Urinary bladder (tissue), 4 donors: Measurements from ENCODE around the gene IL10RB. TPM values are rescaled to one million over a fixed set of nuclear protein-coding genes. Genes with fewer than 3 reads are reported as not detected.
"Not testable (repeated sequence)": the region's sequence is repeated elsewhere in the genome, so short reads cannot be mapped to it uniquely, and the experiment has no call there.

Experiments used
- DNase-seq: peaks from one replicate; pipeline ENCODE4 v3.0.0-alpha.2; 2015; ENCODE audit errors: extremely low spot score
- H3K27ac ChIP-seq: one replicate; pipeline ENCODE4 v1.5.1; 2013; ENCODE audit warnings: low read depth, mild to moderate bottlenecking, moderate library complexity
- H3K36me3 ChIP-seq: one replicate; pipeline ENCODE4 v1.6.1; 2013; ENCODE audit warnings: mild to moderate bottlenecking, moderate library complexity; ENCODE audit not compliant: insufficient read depth
- H3K4me1 ChIP-seq: one replicate; pipeline ENCODE4 v1.6.1; 2013; ENCODE audit warnings: mild to moderate bottlenecking, moderate library complexity; ENCODE audit not compliant: insufficient read depth
- H3K4me3 ChIP-seq: one replicate; pipeline ENCODE4 v1.5.1; 2013; ENCODE audit warnings: low read depth, low read length
- WGBS: extraction: QIAGEN DNeasy Blood & Tissue Kit; methylation state at CpG from one replicate; pipeline ENCODE4 v1.1.7; 2013; 5-methylcytosine and 5-hydroxymethylcytosine counted together
- polyA plus RNA-seq: library from polyadenylated mRNA; stranded (reverse); fragments of 200-250 nt; gene quantifications from one replicate; pipeline ENCODE4 v1.2.3, GENCODE V29; 2013
- total RNA-seq: library from RNA; depleted of rRNA; stranded (reverse); fragments of >200 nt; gene quantifications from one replicate; pipeline ENCODE4 v1.2.3, GENCODE V29; 2014
- donor health status: healthy with polysubstance abuse.
- donor health status: healthy.

The IL10RB gene
- total and polyA plus RNA-seq, 2 donors = 30.0 to 31.4 TPM

DNA sequence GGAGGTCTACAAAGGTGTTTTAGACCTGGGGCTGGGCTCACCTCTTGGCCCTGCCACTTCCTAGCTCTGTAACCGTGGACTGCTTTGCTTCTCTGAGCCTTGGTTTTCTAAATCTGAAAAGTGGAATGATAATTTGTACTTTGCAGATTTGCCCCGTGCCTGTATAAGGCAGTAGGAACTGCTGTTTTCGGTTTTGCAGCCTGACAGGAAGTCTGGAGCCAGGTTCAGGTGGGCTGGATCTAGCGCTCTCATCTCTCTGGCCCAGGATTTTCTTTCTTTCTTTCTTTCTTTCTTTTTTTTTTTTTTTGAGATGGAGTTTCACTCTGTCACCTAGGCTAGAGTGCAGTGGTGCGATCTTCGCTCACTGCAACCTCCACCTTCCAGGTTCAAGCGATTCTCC, 19.2 kb upstream of the IL10RB start:
- H3K27ac ChIP-seq = no peak overlapping the region
- DNase-seq = no peak
- H3K36me3 ChIP-seq = peaks cover 6% of the 10 kb centered on the region
- H3K4me1 ChIP-seq = no peaks in the 10 kb centered on the region
- H3K4me3 ChIP-seq = no peak overlapping the region
- WGBS = 94% methylated on average over 7 of the region's 7 CpGs

DNA sequence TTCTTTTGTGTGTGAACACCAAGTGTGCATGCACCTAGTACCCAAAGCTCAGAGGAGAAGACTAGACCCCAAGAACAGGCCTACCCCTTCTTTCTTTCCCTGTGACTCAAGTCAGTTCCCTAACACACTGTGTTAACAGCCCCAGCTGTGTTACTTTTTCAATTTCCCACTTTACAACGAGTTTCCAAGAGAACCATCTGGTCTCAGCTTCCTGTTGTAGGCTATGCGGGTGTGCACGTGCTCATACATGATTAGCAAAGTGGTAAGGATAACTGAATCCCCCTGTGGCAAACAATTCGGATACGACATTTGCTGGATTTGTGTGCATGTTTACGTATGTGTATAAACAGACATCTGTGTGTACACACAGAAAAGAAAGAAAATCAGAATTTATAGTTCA, 18.6 kb upstream of the IL10RB start:
- WGBS = 46% methylated on average over 6 of the region's 6 CpGs

DNA sequence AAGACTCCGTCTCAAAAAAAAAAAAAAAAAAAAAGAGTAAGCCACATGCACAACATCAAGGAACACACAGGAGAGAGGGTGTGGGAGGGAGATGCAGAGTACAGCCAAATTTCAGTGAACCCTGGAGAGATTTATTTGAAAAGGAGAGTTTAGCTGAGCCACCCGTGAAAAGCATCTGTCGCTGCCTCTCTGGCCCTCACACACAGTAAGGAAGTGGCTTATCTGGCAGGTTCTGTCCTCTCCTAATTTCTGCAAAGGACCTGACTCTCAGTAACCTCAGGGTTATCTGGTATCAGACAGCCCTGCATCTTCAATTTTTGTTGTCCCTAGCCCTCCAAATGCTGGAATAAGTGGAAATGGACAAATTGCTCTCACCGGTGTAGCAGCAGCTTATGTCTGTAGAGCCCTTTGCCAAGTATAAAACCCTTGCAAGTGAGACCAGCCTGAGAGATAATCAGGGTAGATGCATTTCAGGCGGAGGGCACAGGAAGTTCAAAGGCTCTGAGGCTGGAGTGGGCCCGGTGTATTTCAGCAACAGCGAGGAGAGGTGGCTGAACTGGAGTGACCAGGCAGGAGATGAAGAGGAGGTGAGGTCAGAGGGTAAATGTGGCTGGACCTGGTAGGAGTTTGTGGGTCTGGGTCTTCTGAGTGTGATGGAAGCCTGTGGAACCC, 16.7 kb upstream of the IL10RB start:
- WGBS = 85% methylated on average over 7 of the region's 7 CpGs
- Histone ChIP-seq H3K4me1 (no peaks in the 10 kb centered on the region), H3K36me3 (peaks cover 5% of the 10 kb centered on the region), H3K4me3 (no peak overlapping the region), H3K27ac (no peak overlapping the region)
- no peak for DNase-seq

More for the DNA sequence above, 18.6 kb upstream of the IL10RB start:
- no peak for DNase-seq
- H3K4me1 ChIP-seq = no peaks in the 10 kb centered on the region
- no peak overlapping the region for H3K4me3 ChIP-seq
- peaks cover 5% of the 10 kb centered on the region for H3K36me3 ChIP-seq
- no peak overlapping the region for H3K27ac ChIP-seq

DNA sequence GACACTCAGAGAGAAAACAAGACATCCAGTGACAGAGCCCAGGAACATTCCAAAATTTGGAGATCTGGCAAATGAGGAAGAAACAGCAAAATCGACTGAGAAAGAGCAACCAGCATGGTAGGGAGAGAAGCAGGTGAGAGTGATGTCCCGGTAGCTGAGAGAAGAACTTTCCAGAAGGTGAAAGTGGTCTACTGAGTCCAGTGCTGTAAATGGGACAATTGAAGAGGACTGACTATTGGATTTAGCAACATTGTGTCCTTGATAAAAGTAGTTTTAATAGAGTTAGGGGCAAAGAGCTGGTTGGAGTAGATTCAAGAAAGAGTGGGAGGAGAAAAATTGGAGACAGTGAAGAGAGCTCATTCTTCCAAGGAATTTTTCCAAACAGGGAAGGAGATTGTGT, 15.0 kb upstream of the IL10RB start:
- DNase-seq = no peak
- Histone ChIP-seq H3K27ac (no peak overlapping the region), H3K4me1 (no peaks in the 10 kb centered on the region), H3K36me3 (peaks cover 3% of the 10 kb centered on the region), H3K4me3 (no peak overlapping the region)
- WGBS = 88% methylated on average over 2 of the region's 2 CpGs

- H3K36me3 ChIP-seq, H3K4me3 ChIP-seq, H3K4me1 ChIP-seq, H3K27ac ChIP-seq, DNase-seq: not testable (repeated sequence)
- WGBS = 89% methylated on average over 6 of the region's 6 CpGs
Observed at GRCh38 chr21:33253382-33253781, 12.8 kb upstream of the IL10RB start.

DNA sequence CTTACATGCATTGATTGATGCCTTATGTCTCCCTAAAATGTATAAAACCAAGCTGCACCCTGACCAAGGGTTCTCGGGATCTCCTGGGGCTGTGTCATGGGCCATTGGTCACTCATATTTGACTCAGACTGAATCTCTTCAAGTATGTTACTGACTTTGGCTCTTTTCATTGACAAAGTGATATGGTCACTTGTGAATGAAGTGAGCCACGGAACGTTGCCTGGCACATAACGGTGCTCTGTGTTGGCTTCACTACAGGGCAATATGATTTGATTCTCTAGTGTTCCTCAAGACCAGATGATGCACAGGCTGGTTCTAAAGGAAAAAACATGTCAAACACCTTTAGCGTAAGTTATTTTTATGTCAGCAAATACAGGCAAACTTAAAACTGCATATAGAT, 11.4 kb upstream of the IL10RB start:
- 95% methylated on average over 5 of the region's 5 CpGs for WGBS
- Histone ChIP-seq H3K36me3 (no peaks in the 10 kb centered on the region), H3K27ac (no peak overlapping the region), H3K4me3 (no peak overlapping the region), H3K4me1 (no peaks in the 10 kb centered on the region)
- DNase-seq = no peak

GRCh38 chr21:33255404-33255803, 10.8 kb upstream of the IL10RB start:
- 50% methylated on average over 1 of the region's 1 CpG for WGBS
- no peaks in the 10 kb centered on the region for H3K36me3 ChIP-seq
- H3K4me3 ChIP-seq = no peak overlapping the region
- no peaks in the 10 kb centered on the region for H3K4me1 ChIP-seq
- H3K27ac ChIP-seq = no peak overlapping the region
- DNase-seq = no peak

- no peak overlapping the region for H3K4me3 ChIP-seq
- H3K36me3 ChIP-seq = no peaks in the 10 kb centered on the region
- 85% methylated on average over 6 of the region's 6 CpGs for WGBS
- H3K4me1 ChIP-seq = no peaks in the 10 kb centered on the region
- DNase-seq = no peak
- H3K27ac ChIP-seq = no peak overlapping the region
Observed at GRCh38 chr21:33256019-33256418, 10.1 kb upstream of the IL10RB start.

- no peak for DNase-seq
- H3K36me3 ChIP-seq = no peaks in the 10 kb centered on the region
- 96% methylated on average over 18 of the region's 18 CpGs for WGBS
- H3K4me3 ChIP-seq = no peak overlapping the region
- no peaks in the 10 kb centered on the region for H3K4me1 ChIP-seq
- H3K27ac ChIP-seq = no peak overlapping the region
Observed at GRCh38 chr21:33257094-33257803, 8.9 kb upstream of the IL10RB start.

DNA sequence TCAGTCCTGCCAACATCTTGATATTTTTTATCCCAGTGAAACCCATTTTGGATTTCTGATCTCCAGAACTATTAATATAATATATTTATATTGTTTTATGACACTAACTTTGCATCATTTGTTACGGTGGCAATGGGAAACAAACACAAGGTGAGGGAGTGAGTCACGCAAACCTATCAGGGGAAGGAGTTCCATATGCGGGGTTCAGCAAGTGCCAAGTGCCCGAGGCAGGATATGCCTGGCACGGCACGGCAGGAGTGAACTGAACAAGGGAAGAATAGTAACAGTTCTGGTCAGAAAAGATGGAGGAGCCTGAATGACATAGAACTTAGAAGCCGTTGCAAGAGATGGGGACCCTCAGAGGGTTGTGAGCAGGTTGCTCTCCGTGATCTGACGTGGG, 7.7 kb upstream of the IL10RB start:
- 97% methylated on average over 9 of the region's 9 CpGs for WGBS
- no peak for DNase-seq
- no peaks in the 10 kb centered on the region for H3K36me3 ChIP-seq
- no peaks in the 10 kb centered on the region for H3K4me1 ChIP-seq
- H3K4me3 ChIP-seq = no peak overlapping the region
- H3K27ac ChIP-seq = no peak overlapping the region

DNA sequence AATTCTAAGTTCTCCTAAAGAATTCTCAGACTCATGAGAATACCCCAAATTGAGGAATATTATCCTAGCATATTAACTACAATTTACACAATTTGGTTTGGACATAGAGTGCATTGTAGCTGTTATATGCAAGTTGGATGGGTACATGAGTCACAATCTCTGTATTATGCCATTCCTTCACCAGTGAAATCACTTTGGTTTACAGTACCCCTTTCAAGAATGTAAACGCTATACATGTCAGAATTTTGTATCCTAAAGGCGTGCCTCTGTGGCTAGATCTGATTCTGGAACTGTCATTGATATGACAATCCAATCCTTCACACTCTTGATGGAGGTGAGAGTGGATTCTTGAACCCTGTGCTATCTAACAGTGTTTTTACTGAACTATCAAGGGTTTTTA, 6.7 kb upstream of the IL10RB start:
- Histone ChIP-seq H3K4me1 (no peaks in the 10 kb centered on the region), H3K36me3 (no peaks in the 10 kb centered on the region), H3K27ac (no peak overlapping the region), H3K4me3 (no peak overlapping the region)
- 75% methylated on average over 2 of the region's 2 CpGs for WGBS
- no peak for DNase-seq

DNA sequence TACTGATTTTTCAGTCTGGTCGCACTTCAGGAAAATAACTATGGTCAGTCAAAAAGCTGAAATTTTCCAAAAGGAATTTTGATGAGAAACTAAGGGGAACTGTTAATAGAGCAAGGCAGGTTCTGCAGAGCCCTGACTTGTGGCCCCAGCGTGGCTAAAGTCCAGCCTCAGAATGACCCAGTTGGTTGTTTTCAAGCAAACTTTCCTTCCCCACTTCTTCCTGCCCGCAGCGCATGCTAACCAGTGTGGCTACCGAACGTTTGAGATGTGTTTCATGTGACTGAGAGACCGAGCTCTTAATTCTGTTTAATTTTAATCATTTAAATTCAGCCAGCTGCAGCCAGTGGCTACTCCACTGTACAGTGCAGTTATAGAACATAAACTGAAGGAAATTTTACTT, 6.2 kb upstream of the IL10RB start:
- Histone ChIP-seq H3K27ac (no peak overlapping the region), H3K4me1 (no peaks in the 10 kb centered on the region), H3K4me3 (no peak overlapping the region), H3K36me3 (no peaks in the 10 kb centered on the region)
- no peak for DNase-seq
- 68% methylated on average over 7 of the region's 7 CpGs for WGBS

GRCh38 chr21:33261635-33262034, 4.5 kb upstream of the IL10RB start:
- Histone ChIP-seq H3K4me1 (no peaks in the 10 kb centered on the region), H3K36me3 (no peaks in the 10 kb centered on the region), H3K27ac (no peak overlapping the region), H3K4me3 (no peak overlapping the region)
- WGBS = 77% methylated on average over 3 of the region's 3 CpGs
- no peak for DNase-seq

- H3K4me1 ChIP-seq = no peaks in the 10 kb centered on the region
- no peaks in the 10 kb centered on the region for H3K36me3 ChIP-seq
- DNase-seq = no peak
- WGBS = 94% methylated on average over 11 of the region's 11 CpGs
- H3K27ac ChIP-seq = no peak overlapping the region
- no peak overlapping the region for H3K4me3 ChIP-seq
Observed at GRCh38 chr21:33262921-33263320, 3.2 kb upstream of the IL10RB start.
